H1 (cell line): Measurements from ENCODE around the gene KATNAL1. TPM values are rescaled to one million over a fixed set of nuclear protein-coding genes. Genes with fewer than 3 reads are reported as not detected.

ENCODE experiments used
- CTCF ChIA-PET: fragments of 300-600 bp; sonication (Branson Sonifier 250); formaldehyde crosslinking; loops from one replicate; lab custom pipeline; 2021; ENCODE audit not compliant: partially characterized antibody; lab: Charles Lee
- POLR2A ChIA-PET: fragments of 300-600 bp; sonication (Branson Sonifier 250); formaldehyde crosslinking; loops from one replicate; lab custom pipeline; 2021; ENCODE audit warnings: inconsistent platforms; ENCODE audit not compliant: partially characterized antibody; lab: Charles Lee
- DNase-seq, 2 experiments: peaks; one replicate each; pipeline versions ENCODE4 v3.0.0 to v3.0.0-alpha.2; 2010 to 2022; ENCODE audit warnings: low spot score in 2 of 2, low read depth in 1 of 2, mixed read lengths in 1 of 2
- FAIRE-seq: peaks from 2 replicates; lab custom pipeline; 2011; peaks lifted over from hg19 to GRCh38; lab: Jason Lieb, UNC
- H2AFZ ChIP-seq: 2 replicates; pipeline ENCODE4 v1.8.1; 2012; ENCODE audit warnings: low read length, inconsistent platforms
- H2AK5ac ChIP-seq: 2 replicates; pipeline ENCODE4 v1.6.1; 2013; ENCODE audit warnings: low read depth, low read length
- H2BK120ac ChIP-seq: replicated peaks from 2 replicates; pipeline ENCODE3; 2013; ENCODE audit warnings: low read depth, low read length, inconsistent platforms
- H2BK12ac ChIP-seq: 2 replicates; pipeline ENCODE4 v1.6.1; 2013; ENCODE audit warnings: low read depth, low read length
- H2BK15ac ChIP-seq: 2 replicates; pipeline ENCODE4 v1.6.1; 2013; ENCODE audit warnings: low read length
- H2BK20ac ChIP-seq: 2 replicates; pipeline ENCODE4 v1.6.1; 2013; ENCODE audit warnings: low read length
- H2BK5ac ChIP-seq: 2 replicates; pipeline ENCODE4 v1.6.1; 2013; ENCODE audit warnings: low read depth, low read length
- H3K14ac ChIP-seq: 2 replicates; pipeline ENCODE4 v1.6.1; 2013; ENCODE audit warnings: inconsistent platforms; ENCODE audit not compliant: insufficient read length
- H3K18ac ChIP-seq: 2 replicates; pipeline ENCODE4 v1.6.1; 2013; ENCODE audit warnings: low read length; ENCODE audit errors: extremely low read depth
- H3K23ac ChIP-seq: 2 replicates; pipeline ENCODE4 v1.6.1; 2013; ENCODE audit warnings: inconsistent platforms; ENCODE audit not compliant: insufficient read length
- H3K23me2 ChIP-seq: 2 replicates; pipeline ENCODE4 v1.6.1; 2013; ENCODE audit warnings: low read depth, low read length
- H3K27ac ChIP-seq: 2 replicates; pipeline ENCODE4 v1.6.1; 2011; ENCODE audit warnings: low read depth, low read length, inconsistent platforms
- H3K27me3 ChIP-seq, 4 experiments: replicated peaks in 1 of 4; 1 replicate in 1 of 4; 2 replicates in 3 of 4; pipeline versions ENCODE4 v1.6.1 to v1.8.1; 2011 to 2013; ENCODE audit warnings: low read length in 3 of 4, mild to moderate bottlenecking in 3 of 4, inconsistent platforms in 2 of 4, mixed read lengths in 2 of 4, moderate library complexity in 1 of 4; ENCODE audit not compliant: control insufficient read depth in 3 of 4, insufficient read depth in 3 of 4; ENCODE audit errors: extremely low read depth in 1 of 4
- H3K36me3 ChIP-seq, 4 experiments: 2 replicates each; pipeline versions ENCODE4 v1.6.1 to v1.8.1; 2011 to 2013; ENCODE audit warnings: mild to moderate bottlenecking in 4 of 4, low read length in 3 of 4, moderate library complexity in 2 of 4, control low read depth in 1 of 4, inconsistent platforms in 1 of 4; ENCODE audit not compliant: insufficient read depth in 4 of 4, control insufficient read depth in 2 of 4
- H3K4ac ChIP-seq: replicated peaks from 2 replicates; pipeline ENCODE3; 2013; ENCODE audit warnings: low read length, low read depth, mixed read lengths, inconsistent platforms; ENCODE audit not compliant: insufficient read length
- H3K4me1 ChIP-seq, 4 experiments: replicated peaks in 1 of 4; 1 replicate in 1 of 4; 2 replicates in 3 of 4; pipeline versions ENCODE4 v1.6.1 to v1.8.1; 2011 to 2013; ENCODE audit warnings: low read length in 3 of 4, inconsistent platforms in 2 of 4, mixed read lengths in 1 of 4; ENCODE audit not compliant: insufficient read depth in 4 of 4, control insufficient read depth in 3 of 4
- H3K4me2 ChIP-seq, 2 experiments: 2 replicates each; pipeline versions ENCODE4 v1.6.1 to v1.8.1; 2011 to 2013; ENCODE audit warnings: low read depth in 2 of 2, low read length in 2 of 2, control low read depth in 1 of 2, inconsistent platforms in 1 of 2, mild to moderate bottlenecking in 1 of 2; ENCODE audit not compliant: insufficient read depth in 1 of 2
- H3K4me3 ChIP-seq, 4 experiments: fragments of 200-600, 300-600 bp in 1 of 4; sonication (generic), shearing (Covaris generic), sonication (Bioruptor Twin) in 1 of 4; 2 replicates each; pipeline versions ENCODE4 v1.5.1 to v1.8.1; 2011 to 2016; ENCODE audit warnings: low read length in 4 of 4, low read depth in 3 of 4, control low read depth in 2 of 4, inconsistent platforms in 2 of 4, mild to moderate bottlenecking in 2 of 4, mixed read lengths in 1 of 4, moderate library complexity in 1 of 4; ENCODE audit not compliant: insufficient read depth in 2 of 4; ENCODE audit errors: extremely low read depth in 1 of 4
- H3K56ac ChIP-seq: replicated peaks from 2 replicates; pipeline ENCODE3; 2013; ENCODE audit warnings: low read depth, mild to moderate bottlenecking, mixed read lengths, low read length, inconsistent platforms; ENCODE audit not compliant: insufficient read length
- H3K79me1 ChIP-seq: 2 replicates; pipeline ENCODE4 v1.6.1; 2013; ENCODE audit warnings: low read depth, low read length, control low read depth
- H3K79me2 ChIP-seq, 2 experiments: 2 replicates each; pipeline versions ENCODE4 v1.6.1 to v1.8.1; 2012 to 2013; ENCODE audit warnings: low read length in 2 of 2, mild to moderate bottlenecking in 2 of 2, inconsistent platforms in 1 of 2; ENCODE audit not compliant: insufficient read depth in 2 of 2, control insufficient read depth in 1 of 2
- H3K9ac ChIP-seq, 4 experiments: replicated peaks in 1 of 4; 1 replicate in 1 of 4; 2 replicates in 3 of 4; pipeline versions ENCODE4 v1.6.1 to v1.8.1; 2011 to 2013; ENCODE audit warnings: low read depth in 3 of 4, low read length in 3 of 4, control low read depth in 2 of 4, mild to moderate bottlenecking in 2 of 4, moderate library complexity in 2 of 4, inconsistent platforms in 1 of 4; ENCODE audit errors: extremely low read depth in 1 of 4
- H3K9me3 ChIP-seq, 2 experiments: 2 replicates each; pipeline versions ENCODE4 v1.6.1 to v1.8.1; 2012 to 2013; ENCODE audit warnings: mild to moderate bottlenecking in 2 of 2, moderate library complexity in 2 of 2, control low read depth in 1 of 2, inconsistent platforms in 1 of 2, low read depth in 1 of 2, low read length in 1 of 2, mixed read lengths in 1 of 2; ENCODE audit not compliant: insufficient read depth in 2 of 2
- H4K20me1 ChIP-seq, 2 experiments: replicated peaks in 1 of 2; 2 replicates each; pipeline versions ENCODE3 to v1.8.1; 2011 to 2013; ENCODE audit warnings: inconsistent platforms in 2 of 2, low read length in 2 of 2, mild to moderate bottlenecking in 1 of 2; ENCODE audit not compliant: insufficient read depth in 2 of 2, control insufficient read depth in 1 of 2
- H4K5ac ChIP-seq: 2 replicates; pipeline ENCODE4 v1.6.1; 2013; ENCODE audit warnings: low read length, low read depth, mixed read lengths, inconsistent platforms; ENCODE audit not compliant: insufficient read length
- H4K8ac ChIP-seq: 2 replicates; pipeline ENCODE4 v1.8.0; 2013; ENCODE audit warnings: mild to moderate bottlenecking, moderate library complexity, low read length, inconsistent platforms; ENCODE audit not compliant: insufficient read depth; ENCODE audit errors: extremely low read depth
- H4K91ac ChIP-seq: replicated peaks from 2 replicates; pipeline ENCODE3; 2013; ENCODE audit warnings: low read length, mixed read lengths, inconsistent platforms; ENCODE audit not compliant: insufficient read length
- PHF8 ChIP-seq: fragments of 200-600 bp; sonication (generic); conservative IDR thresholded peaks from 2 replicates; pipeline ENCODE4 v1.7.1; 2012; ENCODE audit warnings: low read depth, mild to moderate bottlenecking, inconsistent platforms, low read length, moderate library complexity
- WGBS, 2 experiments: shearing (Covaris generic) in 1 of 2; methylation state at CpG; one replicate each; pipeline versions ENCODE4 v1.1.6 to v1.1.7; 2013 to 2015; ENCODE audit warnings: low lambda C conversion rate in 2 of 2, mixed read lengths in 2 of 2, inconsistent platforms in 1 of 2, low coverage in 1 of 2, missing lambda C conversion rate in 1 of 2; ENCODE audit not compliant: insufficient replicate concordance in 2 of 2, insufficient coverage in 1 of 2, insufficient read length in 1 of 2; ENCODE audit errors: extremely low coverage in 1 of 2, missing lambda C conversion rate in 1 of 2; 5-methylcytosine and 5-hydroxymethylcytosine counted together
- polyA plus RNA-seq, 7 experiments: library from polyadenylated mRNA; depleted of rRNA in 3 of 7; stranded (reverse) in 5 of 7; unstranded in 2 of 7; fragments of >200 nt in 5 of 7; fragments of 200-250 nt in 2 of 7; gene quantifications; 1 replicate in 5 of 7; 2 replicates in 1 of 7; 4 replicates in 1 of 7; pipeline versions ENCODE4 v1.2.1 to v1.2.3, GENCODE V29; 2011 to 2013; ENCODE audit warnings: missing spikeins in 2 of 7, mixed read lengths in 2 of 7
- total RNA-seq: library from RNA; stranded (reverse); fragmentation: NEBNext Ultra II Directional; extraction: Animal tissue kit (Norgen Biotek cat#: 25700); gene quantifications from 2 replicates; pipeline ENCODE4 v1.2.1, GENCODE V29; 2021

KATNAL1 gene
- total and polyA plus RNA-seq, 2 of the 8 experiments (the other 6 are each of a cell fraction or from before 2014, with no cell fraction given), result 4.0 to 13.2 TPM

- H3K4me2 ChIP-seq, result no peak overlapping the region
- TF ChIP-seq PHF8, result no peak
- H3K4me1 ChIP-seq, result no peaks in the 10 kb centered on the region
- no peak overlapping the region for H3K4me3 ChIP-seq
- H3K14ac ChIP-seq, result no peak overlapping the region
- no peak overlapping the region for H2AFZ ChIP-seq
- POLR2A ChIA-PET, result no interaction called here
- no peak overlapping the region for H2BK12ac ChIP-seq
- DNase-seq, result no peak
- H2BK5ac ChIP-seq, result no peak overlapping the region
- no peaks in the 10 kb centered on the region; a peak in 1 of 4 replicates for H3K79me2 ChIP-seq
- no peak overlapping the region for H3K18ac ChIP-seq
- H3K9ac ChIP-seq, result no peak overlapping the region
- H3K23ac ChIP-seq, result no peak overlapping the region
- H2AK5ac ChIP-seq, result no peak overlapping the region
- no peak overlapping the region for H3K56ac ChIP-seq
- no peak overlapping the region for H2BK120ac ChIP-seq
- no peaks in the 10 kb centered on the region for H3K79me1 ChIP-seq
- no peak overlapping the region for H4K5ac ChIP-seq
- H4K8ac ChIP-seq, result no peak overlapping the region
- H3K9me3 ChIP-seq, result 0 out of 4 replicates have a peak, but pooled peaks cover 0 to 2% of the 10 kb centered on the region in 2 experiments
- no peaks in the 10 kb centered on the region for H4K20me1 ChIP-seq
- WGBS, 2 experiments, result 95% methylated on average over 1 of the region's 1 CpG; no CpG with 5 or more reads in 1 of the 2 experiments
- no peak overlapping the region for H4K91ac ChIP-seq
- no peaks in the 10 kb centered on the region for H3K23me2 ChIP-seq
- no peak overlapping the region for H3K4ac ChIP-seq
- no peak for FAIRE-seq
- H3K27me3 ChIP-seq, result no peaks in the 10 kb centered on the region
- H2BK20ac ChIP-seq, result no peak overlapping the region
- no peak overlapping the region for H2BK15ac ChIP-seq
- no peak overlapping the region for H3K27ac ChIP-seq
- peaks cover 0 to 3% (median 0%) of the 10 kb centered on the region in 4 experiments; a peak in 5 of 8 replicates for H3K36me3 ChIP-seq
- CTCF ChIA-PET, result interaction anchor here (0.7 kb wide), 1 partner anchor 143 kb away, joined by 3 read pairs; no protein-coding TSS in a partner anchor
These were observed 31.2 kb downstream of the KATNAL1 start for GRCh38 chr13:30276178-30276577.
